Astrocyte of the cerebellum (primary cell): ENCODE data around the gene IGF1R.
A peak's percentile ranks its signal among the peaks of the same experiment; 100 is the strongest.

ENCODE experiments used
- DNase-seq: peaks from one replicate; pipeline ENCODE4 v3.0.0-alpha.2; 2011; ENCODE audit warnings: low read depth
- H3K4me3 ChIP-seq: 2 replicates; pipeline ENCODE4 v1.5.1; 2011; ENCODE audit warnings: mild to moderate bottlenecking, low read depth, low read length, moderate library complexity
- CTCF ChIP-seq: IDR thresholded peaks from 2 replicates; pipeline ENCODE4 v1.5.1; 2012; ENCODE audit warnings: low read length, low read depth, moderate library complexity, mild to moderate bottlenecking; ENCODE audit errors: missing control alignments
- in situ Hi-C: cut with HindIII; loops from 2 replicates; pipeline ENCODE4 v1.10.0; 2017; ENCODE audit warnings: low sequenced_read_pairs

Gene IGF1R

GRCh38 chr15:98677345-98678059 lies 29.2 kb downstream of the IGF1R start:
- DNase-seq, result no peak
- H3K4me3 ChIP-seq, result no peak overlapping the region
- TF ChIP-seq CTCF, result no peak
- in situ Hi-C loops, result no loop called here

GRCh38 chr15:98678484-98678883 lies 30.1 kb downstream of the IGF1R start:
- H3K4me3 ChIP-seq, result no peak overlapping the region
- no peak for DNase-seq
- in situ Hi-C loops, result no loop called here
- TF ChIP-seq CTCF, result no peak

- in situ Hi-C loops, result no loop called here
- no peak for DNase-seq
- no peak for TF ChIP-seq CTCF
Observed at GRCh38 chr15:98681061-98681460, 32.7 kb downstream of the IGF1R start.

GRCh38 chr15:98682992-98683701 lies 34.8 kb downstream of the IGF1R start:
- TF ChIP-seq CTCF, result no peak
- in situ Hi-C loops, result no loop called here
- DNase-seq, result no peak
- no peak overlapping the region for H3K4me3 ChIP-seq

More at GRCh38 chr15:98681061-98681460, 32.7 kb downstream of the IGF1R start:
- H3K4me3 ChIP-seq, result no peak overlapping the region

- no peak for TF ChIP-seq CTCF
- no peak for DNase-seq
- in situ Hi-C loops, result no loop called here
- no peak overlapping the region for H3K4me3 ChIP-seq
Observed at GRCh38 chr15:98683831-98684230, 35.5 kb downstream of the IGF1R start.

GRCh38 chr15:98684436-98684835 lies 36.1 kb downstream of the IGF1R start:
- TF ChIP-seq CTCF, result no peak

More at GRCh38 chr15:98684436-98684835, 36.1 kb downstream of the IGF1R start:
- H3K4me3 ChIP-seq, result no peak overlapping the region
- in situ Hi-C loops, result no loop called here
- DNase-seq, result peak; percentile 55
